CD4-positive, alpha-beta memory T cell (primary cell): ENCODE measurements around the gene MRPS16. TPM values are rescaled to one million over a fixed set of nuclear protein-coding genes. Genes with fewer than 3 reads are reported as not detected.

Source experiments
- CTCF ChIA-PET: fragments of 350-600 bp; sonication (Branson Sonifier 250); formaldehyde crosslinking; loops from one replicate; lab custom pipeline; 2021; ENCODE audit warnings: inconsistent platforms; ENCODE audit not compliant: partially characterized antibody; lab: Charles Lee
- POLR2A ChIA-PET: fragments of 350-600 bp; sonication (Branson Sonifier 250); formaldehyde crosslinking; loops from one replicate; lab custom pipeline; 2021; ENCODE audit not compliant: partially characterized antibody; lab: Charles Lee
- DNase-seq, 5 donors: peaks; one replicate each; pipeline versions ENCODE4 v3.0.0 to v3.0.0-alpha.2; 2020 to 2022; ENCODE audit warnings: mixed read lengths in 1 of 5
- H3K27ac ChIP-seq: one replicate; pipeline ENCODE4 v1.7.0; 2013; ENCODE audit warnings: low read depth, low read length
- H3K27me3 ChIP-seq: 2 replicates; pipeline ENCODE4 v1.7.0; 2013; ENCODE audit warnings: mild to moderate bottlenecking, low read length, moderate library complexity; ENCODE audit not compliant: insufficient read depth
- H3K36me3 ChIP-seq: 2 replicates; pipeline ENCODE4 v1.7.0; 2013; ENCODE audit warnings: mild to moderate bottlenecking, low read length, moderate library complexity; ENCODE audit not compliant: insufficient read depth
- H3K4me1 ChIP-seq: 2 replicates; pipeline ENCODE4 v1.7.0; 2013; ENCODE audit warnings: mild to moderate bottlenecking, low read length, moderate library complexity; ENCODE audit not compliant: insufficient read depth
- H3K4me3 ChIP-seq, 2 donors: one replicate each; pipeline ENCODE4 v1.7.0; 2013; ENCODE audit warnings: low read length in 2 of 2, mild to moderate bottlenecking in 1 of 2
- H3K9me3 ChIP-seq, 2 donors: one replicate each; pipeline ENCODE4 v1.7.0; 2013; ENCODE audit warnings: low read length in 2 of 2, control low read depth in 1 of 2; ENCODE audit not compliant: control insufficient read depth in 1 of 2
- H3K27ac Mint-ChIP-seq, 7 donors: one replicate each; pipeline ENCODE4 v1.8.0; 2020 to 2021; ENCODE audit warnings: mixed read lengths in 7 of 7, mild to moderate bottlenecking in 6 of 7, inconsistent platforms in 3 of 7, moderate library complexity in 3 of 7
- H3K27me3 Mint-ChIP-seq, 2 donors: one replicate each; pipeline ENCODE4 v1.8.0; 2020 to 2021; ENCODE audit warnings: mixed read lengths in 2 of 2
- H3K36me3 Mint-ChIP-seq, 2 donors: one replicate each; pipeline ENCODE4 v1.8.0; 2020 to 2021; ENCODE audit warnings: mixed read lengths in 2 of 2, inconsistent platforms in 1 of 2, mild to moderate bottlenecking in 1 of 2
- H3K4me1 Mint-ChIP-seq, 4 donors: one replicate each; pipeline ENCODE4 v1.8.0; 2020 to 2021; ENCODE audit warnings: mixed read lengths in 4 of 4, mild to moderate bottlenecking in 1 of 4
- H3K4me3 Mint-ChIP-seq, 8 donors: one replicate each; pipeline ENCODE4 v1.8.0; 2020 to 2021; ENCODE audit warnings: mixed read lengths in 8 of 8, mild to moderate bottlenecking in 7 of 8, moderate library complexity in 6 of 8, inconsistent platforms in 3 of 8
- H3K9me3 Mint-ChIP-seq, 8 donors: one replicate each; pipeline ENCODE4 v1.8.0; 2020 to 2021; ENCODE audit warnings: mixed read lengths in 8 of 8, mild to moderate bottlenecking in 5 of 8, inconsistent platforms in 3 of 8, moderate library complexity in 1 of 8
- intact Hi-C: fragments of 100-400 bp; cut with micrococcal nuclease; formaldehyde crosslinking; loops from one replicate; pipeline ENCODE4 v1.15.1; 2023
- polyA plus RNA-seq, 2 donors: library from polyadenylated mRNA; unstranded; fragments of 300-500 nt; fragmentation: Illumina TruSeq; gene quantifications; one replicate each; pipeline ENCODE4 v1.2.3, GENCODE V29; 2021
- total RNA-seq, 2 experiments: library from RNA; stranded (reverse); gene quantifications; one replicate each; pipeline ENCODE4 v1.2.3, GENCODE V29; 2021

Gene MRPS16
- total and polyA plus RNA-seq, 4 experiments from 2014 or later = 44.9 to 104 (median 71.8) TPM

- peaks cover 11 to 12% of the 10 kb centered on the region in 2 donors for H3K36me3 Mint-ChIP-seq
- H3K27ac ChIP-seq = no peak overlapping the region
- H3K9me3 ChIP-seq = no peaks in the 10 kb centered on the region
- no peaks in the 10 kb centered on the region for H3K4me1 ChIP-seq
- H3K9me3 Mint-ChIP-seq = peaks cover 0 to 4% (median 0%) of the 10 kb centered on the region in 8 donors
- CTCF ChIA-PET = no interaction called here
- H3K4me3 Mint-ChIP-seq = no peak overlapping the region
- intact Hi-C loops = no loop called here
- H3K27me3 Mint-ChIP-seq = no peaks in the 10 kb centered on the region
- no peaks in the 10 kb centered on the region for H3K27me3 ChIP-seq
- no peak for DNase-seq
- H3K4me3 ChIP-seq = no peak overlapping the region
- no peaks in the 10 kb centered on the region for H3K36me3 ChIP-seq
- POLR2A ChIA-PET = no interaction called here
- no peak overlapping the region for H3K27ac Mint-ChIP-seq
- no peaks in the 10 kb centered on the region for H3K4me1 Mint-ChIP-seq
Observed at GRCh38 chr10:73205081-73205480, 47.4 kb downstream of the MRPS16 start.

Other genes with a start within 250 kb of the MRPS16 start
- 10 to 100 TPM; 17.8 to 18.6 TPM for gene P4HA1, start 155.8 kb downstream of the MRPS16 start, total RNA-seq
- gene P4HA1, start 155.8 kb downstream of the MRPS16 start, polyA plus RNA-seq = 10 to 100 TPM; 22.9 to 41.4 TPM
- 1 to 10 TPM; 2.5 to 2.9 TPM for gene NUDT13, start 142.2 kb downstream of the MRPS16 start, total RNA-seq
- gene NUDT13, start 142.2 kb downstream of the MRPS16 start, polyA plus RNA-seq = 1 to 10 TPM; 1.4 to 1.6 TPM
- 10 to 100 TPM; 31.1 to 35.3 TPM for gene ECD, start 84.6 kb downstream of the MRPS16 start, total RNA-seq
- gene ECD, start 84.6 kb downstream of the MRPS16 start, polyA plus RNA-seq = 10 to 100 TPM; 33.2 to 33.8 TPM
- gene FAM149B1, start 84.5 kb downstream of the MRPS16 start, total RNA-seq = 10 to 100 TPM; 18.1 to 20.5 TPM
- 1 to 10 TPM; 3.9 to 5.0 TPM for gene FAM149B1, start 84.5 kb downstream of the MRPS16 start, polyA plus RNA-seq
- 10 to 100 TPM; 31.6 to 31.7 TPM for gene DNAJC9, start 5.4 kb downstream of the MRPS16 start, total RNA-seq
- gene DNAJC9, start 5.4 kb downstream of the MRPS16 start, polyA plus RNA-seq = 10 to 100 TPM; 31.6 to 40.1 TPM
- 1 to 10 TPM; 3.8 to 5.6 TPM for gene CFAP70, start 106.2 kb upstream of the MRPS16 start, total RNA-seq
- under 1 TPM in 1 of 2 donors, not detected in 1; 0.82 TPM for gene CFAP70, start 106.2 kb upstream of the MRPS16 start, polyA plus RNA-seq
- gene ANXA7, start 161.4 kb upstream of the MRPS16 start, total RNA-seq = 100 to 1,000 TPM; 103 to 111 TPM
- gene ANXA7, start 161.4 kb upstream of the MRPS16 start, polyA plus RNA-seq = 100 to 1,000 TPM; 207 to 379 TPM
- gene MSS51, start 180.9 kb upstream of the MRPS16 start, total RNA-seq = 1 to 10 TPM; 5.0 to 6.2 TPM
- under 1 TPM in 1 of 2 donors, not detected in 1; 0.26 TPM for gene MSS51, start 180.9 kb upstream of the MRPS16 start, polyA plus RNA-seq
- 10 to 100 TPM; 47.4 to 48.1 TPM for gene PPP3CB, start 243.4 kb upstream of the MRPS16 start, total RNA-seq
- gene PPP3CB, start 243.4 kb upstream of the MRPS16 start, polyA plus RNA-seq = 1 to 10 TPM; 8.9 to 9.6 TPM